Skeletal muscle cell (primary cell): Measurements from ENCODE around the gene GPR87.

ENCODE experiments used
- DNase-seq: peaks from one replicate; pipeline ENCODE4 v3.0.0-alpha.2; 2010; ENCODE audit warnings: low read depth
- H3K4me3 ChIP-seq: 2 replicates; pipeline ENCODE4 v1.5.1; 2011; ENCODE audit warnings: low read depth, mild to moderate bottlenecking, control low read depth, low read length, moderate library complexity

GPR87 gene

GRCh38 chr3:151316267-151316991, at the start of gene GPR87:
Gene GPR87 (minus strand): TSS chr3:151316820. CDS start chr3:151300100, 16,720 bp downstream.
- H3K4me3 ChIP-seq: no peak within 1 kb of the TSS
- no peak for DNase-seq

GRCh38 chr3:151362751-151363174, 46.1 kb upstream of the GPR87 start:
- DNase-seq: no peak
- H3K4me3 ChIP-seq: no peak overlapping the region

GRCh38 chr3:151357463-151357850, 40.8 kb upstream of the GPR87 start:
- no peak overlapping the region for H3K4me3 ChIP-seq
- DNase-seq: no peak

GRCh38 chr3:151356794-151357462, 40.3 kb upstream of the GPR87 start:
- H3K4me3 ChIP-seq: no peak overlapping the region
- no peak for DNase-seq

GRCh38 chr3:151351648-151352047, 35.0 kb upstream of the GPR87 start:
- H3K4me3 ChIP-seq: no peak overlapping the region
- DNase-seq: no peak

- no peak for DNase-seq
- no peak overlapping the region for H3K4me3 ChIP-seq
Observed at GRCh38 chr3:151351219-151351618, 34.6 kb upstream of the GPR87 start.

- no peak overlapping the region for H3K4me3 ChIP-seq
- DNase-seq: no peak
Observed at GRCh38 chr3:151350656-151351055, 34.0 kb upstream of the GPR87 start.

GRCh38 chr3:151347432-151347831, 30.8 kb upstream of the GPR87 start:
- no peak overlapping the region for H3K4me3 ChIP-seq
- no peak for DNase-seq

GRCh38 chr3:151346292-151346691, 29.7 kb upstream of the GPR87 start:
- no peak overlapping the region for H3K4me3 ChIP-seq
- no peak for DNase-seq

GRCh38 chr3:151345859-151346258, 29.2 kb upstream of the GPR87 start:
- no peak overlapping the region for H3K4me3 ChIP-seq
- DNase-seq: peak; percentile 37

GRCh38 chr3:151331696-151332095, 15.1 kb upstream of the GPR87 start:
- H3K4me3 ChIP-seq: no peak overlapping the region
- DNase-seq: no peak

- no peak for DNase-seq
- H3K4me3 ChIP-seq: no peak overlapping the region
Observed at GRCh38 chr3:151330899-151331298, 14.3 kb upstream of the GPR87 start.

GRCh38 chr3:151330379-151330778, 13.8 kb upstream of the GPR87 start:
- H3K4me3 ChIP-seq: no peak overlapping the region

GRCh38 chr3:151329363-151329762, 12.7 kb upstream of the GPR87 start, which contains the start of gene P2RY13:
Gene P2RY13 (minus strand): TSS chr3:151329549. CDS start chr3:151329528, 21 bp downstream.
- no peak for DNase-seq
- H3K4me3 ChIP-seq: no peak within 1 kb of the TSS

More at GRCh38 chr3:151330379-151330778, 13.8 kb upstream of the GPR87 start:
- no peak for DNase-seq

- no peak for DNase-seq
- H3K4me3 ChIP-seq: no peak overlapping the region
Observed at GRCh38 chr3:151328298-151328995, 11.8 kb upstream of the GPR87 start.

- no peak overlapping the region for H3K4me3 ChIP-seq
- DNase-seq: no peak
Observed at GRCh38 chr3:151327571-151328198, 11.1 kb upstream of the GPR87 start.

GRCh38 chr3:151322511-151322910, 5.9 kb upstream of the GPR87 start:
- no peak overlapping the region for H3K4me3 ChIP-seq
- DNase-seq: no peak

- H3K4me3 ChIP-seq: no peak overlapping the region
- DNase-seq: no peak
Observed at GRCh38 chr3:151321526-151321925, 4.9 kb upstream of the GPR87 start.

- DNase-seq: no peak
- no peak overlapping the region for H3K4me3 ChIP-seq
Observed at GRCh38 chr3:151320131-151320530, 3.5 kb upstream of the GPR87 start.

GRCh38 chr3:151319628-151320027, 3.0 kb upstream of the GPR87 start:
- no peak for DNase-seq
- H3K4me3 ChIP-seq: no peak overlapping the region
